GM21528 (cell line): ENCODE data around the gene FGF14.

ENCODE experiments used
- ATAC-seq: cut with Tn5 transposase; IDR thresholded peaks from one replicate; pipeline ENCODE4 v1.9.1; 2021; ENCODE audit warnings: mild to moderate bottlenecking, moderate library complexity; ENCODE audit not compliant: unreplicated experiment, low FRiP score

Gene FGF14

GRCh38 chr13:102369302-102369701, 32.5 kb downstream of the FGF14 start:
- ATAC-seq = no peak

GRCh38 chr13:102367836-102368235, 34.0 kb downstream of the FGF14 start:
- ATAC-seq = no peak

DNA sequence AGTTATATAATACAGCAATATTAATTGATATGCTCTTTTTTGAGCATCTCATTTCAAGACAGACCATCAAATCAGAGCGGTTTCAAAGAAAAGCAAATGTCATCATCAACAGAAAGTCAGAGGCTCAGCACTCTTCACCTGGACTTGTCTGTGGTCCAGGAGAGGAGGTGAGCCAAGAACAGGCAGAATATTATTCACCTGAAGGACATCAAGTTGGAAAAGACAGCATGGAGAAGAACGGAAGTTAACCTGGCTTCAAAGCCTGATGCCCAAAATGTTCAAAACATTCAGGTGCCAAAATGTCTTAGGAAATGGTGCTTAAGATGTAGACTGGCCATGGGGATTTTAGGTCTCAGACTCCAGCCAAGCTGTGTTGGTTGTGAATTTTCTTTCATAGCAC, 40.7 kb downstream of the FGF14 start:
- ATAC-seq = no peak

- no peak for ATAC-seq
Observed at GRCh38 chr13:102359264-102359663, 42.6 kb downstream of the FGF14 start.

DNA sequence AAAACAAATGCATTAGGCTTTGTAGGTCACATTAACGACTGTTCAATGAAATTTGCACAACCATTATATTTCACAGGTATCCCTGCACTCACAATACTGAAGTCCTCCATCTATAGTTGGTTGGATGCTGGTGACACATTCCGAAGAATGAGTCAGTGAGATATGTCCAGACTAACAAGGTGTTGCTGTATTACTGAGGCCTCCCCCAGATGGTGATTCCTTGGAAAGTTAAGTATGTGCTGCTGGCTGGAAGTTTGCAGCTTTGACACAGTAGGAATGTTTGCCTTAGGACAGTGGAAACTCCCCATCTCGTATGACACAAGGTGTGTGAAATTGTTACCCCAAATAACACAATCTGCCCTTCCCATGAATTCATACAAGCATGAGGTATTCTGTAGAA, 46.6 kb downstream of the FGF14 start:
- ATAC-seq = no peak

GRCh38 chr13:102354011-102354410, 47.8 kb downstream of the FGF14 start:
- no peak for ATAC-seq

DNA sequence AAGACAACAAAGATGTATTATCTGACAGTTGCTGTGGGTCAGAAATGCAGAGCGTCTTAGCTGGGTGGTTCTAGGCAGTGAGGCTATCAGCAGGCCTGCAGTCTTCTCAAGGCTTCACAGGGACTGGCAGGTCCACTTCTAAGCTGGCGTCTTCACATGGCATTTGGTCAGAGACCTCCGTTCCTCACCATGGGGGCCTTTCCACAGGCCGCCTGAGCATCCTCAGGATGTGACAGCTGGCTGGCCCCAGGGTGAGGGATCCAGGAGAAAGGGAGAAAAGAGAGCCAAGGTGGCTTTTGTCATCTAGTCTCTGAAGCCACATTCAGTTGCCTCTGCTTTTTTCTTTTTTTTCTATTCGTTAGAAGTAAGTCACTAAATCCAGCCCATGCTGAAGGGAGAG, 50.3 kb downstream of the FGF14 start:
- no peak for ATAC-seq

- ATAC-seq = no peak
Observed at GRCh38 chr13:102347490-102347889, 54.4 kb downstream of the FGF14 start.

DNA sequence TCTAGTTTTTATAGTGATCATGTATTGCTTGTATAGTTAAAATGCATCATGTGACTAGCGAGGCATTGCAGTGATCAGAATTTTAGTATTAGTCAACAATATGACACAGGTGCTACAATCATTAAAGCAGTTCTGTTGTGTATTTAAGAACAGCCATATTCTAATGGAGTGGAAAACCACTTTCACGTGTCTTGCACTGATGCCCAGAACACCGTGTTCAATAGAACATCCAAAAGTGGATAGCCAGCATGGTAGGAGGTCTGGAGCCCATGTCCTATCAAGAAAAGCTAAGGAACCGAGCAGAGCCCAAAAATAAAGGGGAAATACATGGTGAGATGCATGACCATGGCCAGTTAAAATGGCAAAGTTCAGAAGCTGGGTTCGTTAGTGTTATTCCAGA, 55.1 kb downstream of the FGF14 start:
- ATAC-seq = no peak

- ATAC-seq = no peak
Observed at GRCh38 chr13:102344410-102344809, 57.4 kb downstream of the FGF14 start.

- no peak for ATAC-seq
Observed at GRCh38 chr13:102333320-102334198, 68.3 kb downstream of the FGF14 start.

DNA sequence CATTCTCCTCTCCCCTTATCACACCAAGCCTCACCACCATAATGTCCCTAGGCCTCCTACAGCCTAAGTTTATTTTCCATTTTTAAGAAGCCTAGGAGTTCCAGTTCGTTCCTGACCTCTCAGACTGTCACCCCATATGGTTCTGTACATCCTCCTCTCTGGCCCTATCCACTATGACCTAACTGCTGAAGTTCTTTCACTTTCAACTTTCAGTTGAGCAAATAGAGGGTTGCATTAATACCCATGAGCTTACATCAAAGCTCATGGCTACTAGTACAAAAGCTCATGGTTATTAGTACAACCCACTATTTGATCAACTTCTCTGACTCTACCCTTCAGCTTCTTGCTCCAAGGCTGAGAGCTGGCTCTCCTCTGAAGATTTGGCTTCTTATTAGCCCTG, 72.9 kb downstream of the FGF14 start:
- ATAC-seq = peak; percentile 76

DNA sequence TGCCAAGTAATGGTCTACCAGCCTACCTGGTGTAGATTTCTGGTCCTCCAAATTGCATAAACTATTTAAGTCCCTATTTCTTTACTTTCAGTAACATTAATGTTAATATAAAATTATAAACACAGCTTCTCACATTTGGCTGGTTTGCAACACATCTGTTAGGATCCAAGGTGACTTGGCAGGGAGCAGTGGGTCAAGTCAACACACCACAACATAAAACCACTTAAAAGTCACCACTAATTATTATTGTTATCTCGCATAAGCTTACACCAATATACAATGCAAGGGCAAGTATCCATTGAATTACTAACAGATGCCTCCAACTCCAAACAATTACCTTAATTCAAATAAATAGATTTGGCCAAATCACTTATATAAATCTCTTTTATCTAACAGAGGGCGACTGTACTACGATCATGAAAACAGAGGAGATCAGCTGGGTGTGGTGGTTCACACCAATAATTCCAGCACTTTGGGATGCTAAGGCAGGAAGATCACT, 74.7 kb downstream of the FGF14 start:
- no peak for ATAC-seq

GRCh38 chr13:102326381-102327118, 75.3 kb downstream of the FGF14 start:
- no peak for ATAC-seq

DNA sequence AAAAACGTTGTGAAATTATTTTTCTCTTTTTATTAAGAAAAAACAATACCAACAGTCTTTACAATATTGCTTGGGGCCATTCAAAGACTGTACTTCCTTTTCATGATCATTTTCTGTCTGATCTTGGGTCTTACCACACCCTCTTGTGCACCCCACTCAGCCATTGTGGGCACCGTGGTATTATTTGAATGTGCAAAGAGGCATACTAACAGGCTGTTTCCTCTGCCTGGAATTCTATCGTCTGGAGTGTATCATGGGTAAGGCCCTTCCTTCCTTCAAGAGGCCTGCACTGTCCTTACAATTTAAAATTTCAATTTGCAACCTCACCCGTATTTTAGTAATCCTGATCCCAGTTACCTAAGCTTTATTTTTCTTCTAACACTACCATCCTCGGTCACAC, 76.5 kb downstream of the FGF14 start:
- no peak for ATAC-seq

- ATAC-seq = no peak
Observed at GRCh38 chr13:102323505-102323904, 78.3 kb downstream of the FGF14 start.

- no peak for ATAC-seq
Observed at GRCh38 chr13:102323012-102323411, 78.8 kb downstream of the FGF14 start.

DNA sequence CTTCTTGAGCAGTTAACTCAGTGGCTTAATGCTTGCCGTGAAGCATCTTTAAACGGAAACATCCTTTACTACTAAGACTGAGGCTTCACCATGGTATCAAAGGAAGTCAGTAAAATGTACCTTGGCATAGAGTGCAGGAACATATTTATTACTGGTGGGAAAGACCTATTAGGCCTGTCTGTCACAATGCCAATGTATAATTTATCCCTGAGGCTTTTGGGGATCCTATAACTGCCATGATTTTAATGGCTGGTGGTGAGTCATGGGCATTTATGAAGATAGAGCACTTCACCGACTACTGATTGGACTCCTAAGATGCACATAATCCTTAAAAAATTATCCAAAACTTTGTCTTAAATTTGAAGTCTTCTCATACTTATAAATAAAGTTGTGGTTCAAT, 79.6 kb downstream of the FGF14 start:
- ATAC-seq = no peak

GRCh38 chr13:102318233-102318632, 83.6 kb downstream of the FGF14 start:
- ATAC-seq = no peak

- no peak for ATAC-seq
Observed at GRCh38 chr13:102317593-102317992, 84.3 kb downstream of the FGF14 start.

DNA sequence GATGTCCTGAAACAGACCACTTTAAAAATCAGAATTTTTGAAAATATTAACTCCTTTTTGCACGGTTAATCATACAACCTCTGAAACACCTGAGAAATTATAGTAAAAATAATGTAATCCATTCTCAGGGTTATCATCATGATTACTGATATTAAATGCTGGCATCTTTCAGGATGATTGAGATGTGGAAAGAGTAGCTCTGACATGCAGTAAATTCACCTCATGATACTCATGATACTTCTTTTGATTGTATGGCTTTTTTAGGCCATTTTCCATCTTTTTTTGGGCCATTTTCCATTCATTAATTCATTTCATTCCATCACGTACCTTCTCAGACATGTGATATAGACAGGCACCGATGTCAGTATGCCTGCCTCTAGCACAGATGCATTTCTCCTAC, 85.1 kb downstream of the FGF14 start:
- ATAC-seq = no peak

GRCh38 chr13:102312841-102313240, 89.0 kb downstream of the FGF14 start:
- no peak for ATAC-seq
